ENCODE measurements around the gene RAD50.
"Not testable (repeated sequence)": the region's sequence is repeated elsewhere in the genome, so short reads cannot be mapped to it uniquely, and the experiment has no call there.

The RAD50 gene

GRCh38 chr5:132556763-132557477, at the start of gene RAD50:
Gene RAD50, plus strand, starts transcription at chr5:132556977. Its CDS starts 348 bp downstream, at chr5:132557325.
- DNase-seq = peak; percentile 90

- peak; percentile 84 for DNase-seq
Observed at GRCh38 chr5:132510076-132510475, 46.7 kb upstream of the RAD50 start.

GRCh38 chr5:132513618-132514336, 43.0 kb upstream of the RAD50 start:
- DNase-seq = not testable (repeated sequence)

GRCh38 chr5:132522067-132522466, 34.7 kb upstream of the RAD50 start:
- not testable (repeated sequence) for DNase-seq

GRCh38 chr5:132524877-132525276, 31.9 kb upstream of the RAD50 start:
- not testable (repeated sequence) for DNase-seq

- no peak for DNase-seq
Observed at GRCh38 chr5:132525299-132525724, 31.5 kb upstream of the RAD50 start.

- DNase-seq = peak; percentile 37
Observed at GRCh38 chr5:132526290-132526973, 30.3 kb upstream of the RAD50 start.

- no peak for DNase-seq
Observed at GRCh38 chr5:132526974-132527564, 29.7 kb upstream of the RAD50 start.

- no peak for DNase-seq
Observed at GRCh38 chr5:132528021-132528420, 28.8 kb upstream of the RAD50 start.

- DNase-seq = no peak
Observed at GRCh38 chr5:132528866-132529634, 27.7 kb upstream of the RAD50 start.

- no peak for DNase-seq
Observed at GRCh38 chr5:132530946-132531345, 25.8 kb upstream of the RAD50 start.

GRCh38 chr5:132539716-132540115, 17.1 kb upstream of the RAD50 start:
- DNase-seq = no peak

GRCh38 chr5:132540149-132540548, 16.6 kb upstream of the RAD50 start:
- no peak for DNase-seq

- DNase-seq = no peak
Observed at GRCh38 chr5:132540764-132541163, 16.0 kb upstream of the RAD50 start.

GRCh38 chr5:132543472-132544201, 13.1 kb upstream of the RAD50 start, which contains the start of gene IL5:
Gene IL5, minus strand, starts transcription at chr5:132543522. Its CDS starts 44 bp downstream, at chr5:132543478.
- DNase-seq = no peak

GRCh38 chr5:132546108-132546507, 10.7 kb upstream of the RAD50 start:
- no peak for DNase-seq

GRCh38 chr5:132547269-132547668, 9.5 kb upstream of the RAD50 start:
- no peak for DNase-seq

- DNase-seq = not testable (repeated sequence)
Observed at GRCh38 chr5:132548834-132549233, 7.9 kb upstream of the RAD50 start.

- DNase-seq = no peak
Observed at GRCh38 chr5:132549576-132549975, 7.2 kb upstream of the RAD50 start.

- no peak for DNase-seq
Observed at GRCh38 chr5:132556153-132556762, 519 bp upstream of the RAD50 start.

All from fibroblast of skin of right biceps (primary cell).